GM12891 (cell line): ENCODE results near the gene ZMIZ1.
"Not testable (repeated sequence)": the region's sequence is repeated elsewhere in the genome, so short reads cannot be mapped to it uniquely, and the experiment has no call there.

Experiments used
- DNase-seq: peaks from one replicate; pipeline ENCODE4 v3.0.0; 2011; ENCODE audit warnings: low spot score; ENCODE audit not compliant: insufficient read length
- FAIRE-seq: peaks from 2 replicates; lab custom pipeline; 2011; peaks lifted over from hg19 to GRCh38; lab: Jason Lieb, UNC
- PAX5 ChIP-seq: IDR thresholded peaks from 2 replicates; pipeline ENCODE4 v1.6.1; 2011; ENCODE audit warnings: low read length, moderate library complexity, mild to moderate bottlenecking; ENCODE audit not compliant: insufficient read depth, severe bottlenecking
- POLR2A ChIP-seq: IDR thresholded peaks from 2 replicates; pipeline ENCODE4 v1.6.1; 2011; ENCODE audit warnings: low read depth, low read length, control low read depth
- POLR2AphosphoS5 ChIP-seq: IDR thresholded peaks from 2 replicates; pipeline ENCODE4 v1.6.1; 2011; ENCODE audit warnings: low read depth, low read length, control low read depth
- POU2F2 ChIP-seq: IDR thresholded peaks from 2 replicates; pipeline ENCODE4 v1.6.1; 2011; ENCODE audit warnings: low read depth, mild to moderate bottlenecking, control low read depth, low read length, moderate library complexity
- SPI1 ChIP-seq: IDR thresholded peaks from 2 replicates; pipeline ENCODE4 v1.6.1; 2011; ENCODE audit warnings: low read depth, low read length, control low read depth
- TAF1 ChIP-seq: IDR thresholded peaks from 2 replicates; pipeline ENCODE4 v1.6.1; 2011; ENCODE audit warnings: low read depth, low read length, control low read depth

ZMIZ1 gene

DNA sequence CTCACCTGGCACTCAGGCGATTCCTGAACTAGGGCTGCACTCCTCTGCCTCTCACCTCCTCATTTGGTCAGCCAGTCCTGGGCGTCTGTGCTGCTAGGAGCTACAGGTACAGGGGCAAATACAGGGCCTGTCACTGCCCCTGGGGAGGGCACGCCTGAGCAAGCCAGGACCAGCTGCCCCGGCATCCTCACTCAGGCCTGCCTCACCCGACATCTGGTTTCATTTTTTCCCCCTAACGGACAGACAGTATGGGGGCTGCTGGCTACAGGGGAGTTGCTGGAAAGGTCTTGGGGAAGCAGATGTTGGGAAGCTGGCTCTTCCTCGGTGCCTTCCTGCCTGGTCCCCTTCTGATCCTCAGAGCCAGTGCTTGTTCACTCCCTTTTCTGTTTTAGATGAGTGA, 201.2 kb downstream of the ZMIZ1 start:
- FAIRE-seq (peak; percentile 13), DNase-seq (no peak)
- TF ChIP-seq PAX5 (no peak), POLR2A (no peak), TAF1 (no peak), POU2F2 (no peak), SPI1 (no peak), POLR2AphosphoS5 (no peak)

DNA sequence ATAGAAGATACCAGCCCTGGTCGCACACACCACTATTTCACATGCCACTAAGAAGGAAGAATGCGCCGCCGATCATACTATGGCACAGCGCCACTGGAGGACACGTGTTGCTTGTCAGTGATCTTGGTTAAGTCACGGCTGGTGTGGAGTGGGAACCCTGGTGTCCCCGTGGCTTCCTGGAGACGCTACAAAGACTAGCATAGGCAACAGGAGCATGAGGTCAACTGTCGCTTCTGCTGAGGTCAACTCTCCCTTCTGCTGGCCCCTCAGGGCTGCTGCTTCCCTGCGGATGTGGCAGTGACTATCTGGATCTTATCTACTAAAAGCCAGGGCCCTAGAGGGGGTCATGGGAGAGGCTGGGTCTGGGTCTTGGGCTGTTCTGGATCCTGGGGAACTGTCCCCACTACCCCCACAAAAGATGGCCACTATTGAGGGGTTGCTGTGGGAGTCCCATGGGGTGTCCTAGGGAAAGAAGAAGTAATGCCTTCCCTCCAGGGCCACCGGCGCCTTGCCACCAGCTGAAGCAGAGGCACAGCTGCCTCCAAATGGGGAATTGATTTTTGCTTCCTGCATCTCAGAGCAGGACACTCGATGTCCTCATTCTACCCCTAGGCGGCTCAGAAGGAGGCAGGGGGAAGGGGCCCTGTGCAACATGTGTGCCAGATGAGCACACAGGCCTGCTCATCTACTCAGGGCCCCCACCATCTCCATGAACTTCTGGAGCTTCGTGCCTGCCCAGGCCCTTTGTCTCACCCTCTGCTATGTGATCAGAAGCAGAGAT, 201.9 kb downstream of the ZMIZ1 start:
- FAIRE-seq = no peak
- TF ChIP-seq PAX5 (no peak), POLR2A (no peak), SPI1 (no peak), POLR2AphosphoS5 (no peak)
- no peak for DNase-seq

DNA sequence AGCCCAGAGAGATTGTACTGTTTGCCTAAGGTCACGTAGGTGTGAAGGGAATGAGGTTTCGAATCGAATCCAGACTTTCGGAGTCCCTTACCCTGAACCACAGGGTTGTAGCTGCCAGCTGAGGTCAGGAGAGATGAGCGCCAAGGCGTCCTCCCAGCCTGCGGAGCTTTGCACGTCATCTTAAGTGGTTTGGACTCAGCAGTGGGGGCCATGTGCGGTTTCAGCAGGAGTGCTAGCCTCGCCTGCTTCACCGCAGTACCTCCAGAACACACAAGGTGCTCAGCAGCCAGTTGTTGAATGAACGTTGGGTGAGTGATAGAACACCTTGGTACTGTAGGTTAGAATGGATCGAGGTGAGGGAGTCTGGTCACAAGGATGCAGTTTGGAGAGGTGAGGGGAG, 203.6 kb downstream of the ZMIZ1 start:
- TF ChIP-seq POLR2A (no peak), POU2F2 (no peak), POLR2AphosphoS5 (no peak)
- no peak for FAIRE-seq

DNA sequence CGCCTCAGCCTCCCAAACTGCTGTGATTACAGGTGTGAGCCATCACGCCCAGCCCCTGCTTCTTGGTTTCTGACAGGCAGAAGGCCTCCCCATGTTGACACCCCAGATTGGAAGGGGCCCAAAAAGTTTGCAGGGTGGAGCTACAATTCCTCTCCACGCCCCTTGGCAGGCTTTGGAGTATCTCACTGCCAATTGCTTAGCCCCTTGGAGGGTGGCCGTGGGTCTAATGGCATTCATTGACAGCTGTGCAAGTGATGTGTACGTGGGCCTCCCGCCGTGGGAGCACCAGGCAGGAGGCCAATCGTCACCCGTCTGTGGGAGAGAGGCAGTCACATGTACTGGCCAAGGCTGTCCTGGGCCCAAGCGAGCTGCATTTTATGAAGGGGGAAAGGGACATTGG, 204.8 kb downstream of the ZMIZ1 start:
- DNase-seq (no peak), FAIRE-seq (no peak)
- no peak for TF ChIP-seq SPI1
- TF ChIP-seq TAF1 = no peak
- TF ChIP-seq POU2F2 = no peak
- TF ChIP-seq PAX5 = no peak
- no peak for TF ChIP-seq POLR2A
- TF ChIP-seq POLR2AphosphoS5 = no peak

More for the DNA sequence above, 203.6 kb downstream of the ZMIZ1 start:
- DNase-seq = no peak

DNA sequence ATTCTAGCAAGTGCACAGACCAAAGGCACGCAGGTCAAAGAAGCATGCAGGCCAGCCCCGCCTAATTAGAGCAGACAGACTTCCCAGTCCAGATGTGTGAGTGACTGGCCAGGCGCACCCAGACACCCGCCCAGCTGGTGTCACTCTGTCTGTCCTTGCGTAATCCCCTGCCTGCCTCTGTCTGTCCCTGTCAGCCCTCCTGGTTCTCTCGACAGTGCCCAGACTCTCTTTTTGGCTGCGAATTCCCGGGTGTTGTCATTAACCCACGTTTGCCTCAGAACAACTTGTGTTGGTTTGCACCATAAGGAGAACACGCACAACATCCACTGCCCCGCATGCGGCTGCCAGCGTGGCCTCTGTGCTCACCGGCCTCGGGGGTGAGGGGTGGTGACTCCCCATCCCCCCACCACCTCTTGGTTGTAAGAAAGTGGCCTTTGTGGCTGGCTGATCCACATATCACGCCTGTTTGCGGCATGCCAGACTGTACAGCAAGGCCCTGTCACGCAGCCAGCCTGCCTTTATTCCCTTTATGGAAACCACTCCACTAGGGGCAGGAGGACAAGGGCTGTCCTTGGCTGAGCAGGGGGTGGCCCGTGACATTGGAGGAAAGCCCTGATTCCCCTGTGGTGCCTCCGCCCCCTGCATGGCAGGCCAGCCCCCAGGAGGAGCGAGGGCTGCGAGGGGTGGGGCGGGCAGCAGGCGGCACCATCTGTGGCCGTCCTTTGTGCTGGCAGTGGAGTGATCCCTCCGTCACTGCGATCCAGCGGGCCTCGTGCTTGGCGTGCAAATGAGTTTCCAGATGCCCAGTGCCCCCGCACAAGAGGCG, 205.7 kb downstream of the ZMIZ1 start:
- no peak for DNase-seq
- FAIRE-seq = no peak
- TF ChIP-seq SPI1 (no peak), POU2F2 (no peak), PAX5 (no peak), POLR2AphosphoS5 (no peak), TAF1 (no peak), POLR2A (no peak)

DNA sequence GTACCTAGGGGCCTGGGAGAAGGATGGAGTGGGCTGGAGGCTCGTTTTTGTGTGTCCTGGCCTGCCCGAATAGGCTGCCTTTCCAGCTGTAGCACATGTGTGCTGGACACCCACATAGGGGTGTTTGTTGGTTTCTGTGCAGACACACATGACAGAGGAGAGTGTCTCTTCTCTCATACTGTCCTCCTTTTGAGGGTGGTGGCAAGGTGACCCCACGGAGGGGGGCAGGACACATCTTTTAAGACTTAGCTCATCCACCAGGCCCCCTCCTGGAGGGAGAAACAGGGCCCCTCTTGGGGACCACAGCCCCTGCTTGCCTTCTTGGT, 206.3 kb downstream of the ZMIZ1 start:
- no peak for DNase-seq
- no peak for TF ChIP-seq SPI1
- no peak for TF ChIP-seq POLR2A
- no peak for TF ChIP-seq PAX5
- TF ChIP-seq POLR2AphosphoS5 = no peak
- TF ChIP-seq TAF1 = no peak
- TF ChIP-seq POU2F2 = no peak
- FAIRE-seq = no peak

DNA sequence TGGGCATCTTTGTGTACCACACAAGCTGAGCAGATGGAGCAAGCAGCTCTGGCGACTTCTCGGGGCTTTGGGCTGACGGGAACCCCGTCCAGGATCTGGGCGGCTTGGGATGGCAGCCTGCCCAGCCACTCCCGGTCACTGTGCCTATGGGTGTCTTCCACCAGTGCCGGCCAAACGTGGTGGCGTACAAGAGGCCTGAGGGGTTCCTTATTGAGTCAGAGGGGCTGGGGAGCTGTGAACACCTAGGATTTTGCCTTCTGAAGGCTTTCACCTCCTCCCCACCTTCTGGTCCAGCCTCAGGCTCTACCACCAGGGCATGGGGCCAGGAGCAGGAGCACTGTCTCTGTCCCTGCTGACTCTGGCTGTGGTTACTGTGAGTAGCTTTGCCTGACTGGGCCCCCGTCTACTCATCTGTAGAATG, 206.7 kb downstream of the ZMIZ1 start:
- no peak for DNase-seq
- TF ChIP-seq TAF1 (no peak), POLR2A (no peak), POU2F2 (no peak), PAX5 (no peak), POLR2AphosphoS5 (no peak), SPI1 (no peak)
- FAIRE-seq = no peak

DNA sequence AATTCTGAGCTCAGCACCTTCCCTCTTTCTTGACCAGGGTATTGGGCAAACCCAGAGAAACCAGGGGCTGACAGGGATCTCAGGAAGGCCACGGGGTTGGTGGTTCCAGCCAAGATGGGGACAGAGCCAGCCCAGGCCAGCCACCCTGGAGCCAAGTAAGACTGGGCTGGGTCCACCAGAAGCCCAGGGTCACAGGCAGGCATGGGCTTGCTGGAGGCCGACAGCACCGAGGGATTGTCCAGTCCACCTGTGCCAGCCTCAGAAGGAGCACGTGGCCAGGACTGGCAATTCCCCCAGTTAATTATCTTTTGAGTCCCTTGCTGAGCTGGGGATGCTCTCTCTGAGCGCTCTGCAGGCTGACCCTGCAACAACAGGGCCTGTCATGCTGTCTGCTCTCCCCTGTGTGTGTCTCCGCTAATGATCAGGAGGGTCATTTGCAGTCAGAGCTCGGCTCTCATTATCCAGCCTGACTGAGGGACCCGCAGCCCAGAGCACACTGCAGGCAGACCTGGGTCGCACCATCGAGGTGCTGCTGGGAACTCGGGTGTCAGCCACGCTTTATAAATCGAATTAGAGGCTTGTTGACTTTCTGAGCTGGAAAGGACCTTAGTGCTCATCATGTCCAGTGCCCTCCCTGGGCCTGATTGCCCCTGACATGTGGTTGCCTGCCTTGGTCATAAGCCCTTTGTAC, 209.0 kb downstream of the ZMIZ1 start:
- no peak for FAIRE-seq
- DNase-seq = no peak
- TF ChIP-seq PAX5 (no peak), SPI1 (no peak), POLR2A (no peak), POU2F2 (no peak), POLR2AphosphoS5 (no peak), TAF1 (no peak)

DNA sequence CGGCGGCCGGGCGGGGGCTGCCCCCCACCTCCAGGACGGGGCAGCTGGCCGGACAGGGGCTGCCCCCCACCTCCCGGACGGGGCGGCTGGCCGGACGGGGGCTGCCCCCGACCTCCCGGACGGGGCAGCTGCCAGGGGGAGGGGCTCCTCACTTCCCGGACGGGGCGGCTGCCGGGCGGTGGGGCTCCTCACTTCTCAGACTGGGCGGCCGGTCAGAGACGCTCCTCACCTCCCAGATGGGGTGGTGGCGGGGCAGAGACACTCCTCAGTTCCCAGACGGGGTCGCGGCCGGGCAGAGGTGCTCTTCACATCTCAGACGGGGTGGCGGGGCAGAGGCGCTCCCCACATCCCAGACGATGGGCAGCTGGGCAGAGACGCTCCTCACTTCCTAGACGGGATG, 210.3 kb downstream of the ZMIZ1 start:
- not testable (repeated sequence) for FAIRE-seq

DNA sequence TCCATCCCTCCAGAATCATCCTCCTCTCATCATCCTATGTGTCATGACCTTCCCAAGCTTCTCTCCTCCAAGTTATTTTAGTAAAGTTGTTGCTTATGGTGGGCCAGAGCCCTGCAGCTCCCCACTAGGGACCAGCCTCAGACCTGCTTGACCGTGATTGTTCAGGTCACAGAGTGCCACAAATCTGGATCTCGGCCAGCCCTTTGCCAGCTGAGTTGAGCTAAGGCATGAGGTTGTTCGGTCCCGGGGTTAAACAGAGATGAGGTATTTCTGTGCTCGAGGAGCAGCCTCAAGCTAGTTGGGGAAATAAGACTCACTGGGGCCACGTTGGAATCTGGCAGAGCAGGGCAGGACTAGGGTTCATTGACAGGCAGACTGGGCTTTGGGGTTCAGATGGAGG, 212.2 kb downstream of the ZMIZ1 start:
- DNase-seq = no peak
- FAIRE-seq = no peak
- TF ChIP-seq SPI1 = no peak
- TF ChIP-seq POU2F2 = no peak
- TF ChIP-seq POLR2AphosphoS5 = no peak
- no peak for TF ChIP-seq POLR2A
- TF ChIP-seq PAX5 = no peak
- no peak for TF ChIP-seq TAF1

More for the DNA sequence above, 210.3 kb downstream of the ZMIZ1 start:
- DNase-seq = not testable (repeated sequence)
